Transverse colon (tissue), 4 donors: ENCODE results near the gene TERB1.

Source experiments
- CTCF ChIP-seq, 5 experiments: fragments of 200-600 bp in 3 of 5; fragments of 450-650 bp in 2 of 5; sonication (generic) in 3 of 5; IDR thresholded peaks; 1 replicate in 2 of 5; 2 replicates in 3 of 5; pipeline ENCODE4 v1.5.1; 2016 to 2017; ENCODE audit warnings: antibody characterized with exemption in 5 of 5, inconsistent platforms in 3 of 5, mild to moderate bottlenecking in 2 of 5, moderate library complexity in 1 of 5
- EP300 ChIP-seq: sonication (generic); formaldehyde crosslinking; IDR thresholded peaks from one replicate; pipeline ENCODE4 v1.6.1; 2017; ENCODE audit warnings: antibody characterized with exemption, low read depth
- POLR2A ChIP-seq: fragments of 450-650 bp; IDR thresholded peaks from one replicate; pipeline ENCODE4 v1.6.1; 2016; ENCODE audit warnings: antibody characterized with exemption, mild to moderate bottlenecking, moderate library complexity
- POLR2AphosphoS5 ChIP-seq, 3 donors: sonication (generic); formaldehyde crosslinking; IDR thresholded peaks; one replicate each; pipeline ENCODE4 v1.6.1; 2016; ENCODE audit warnings: antibody characterized with exemption in 3 of 3

GRCh38 chr16:66717112-66717675 lies 84.2 kb downstream of the TERB1 start:
- TF ChIP-seq POLR2AphosphoS5 (IDR thresholded peaks at IDR 0.05) (peak in 1 of 3 donors; percentile 46), CTCF (IDR thresholded peaks at IDR 0.05) (peak; percentile 30 to 67 (median 58)), POLR2A (no peak), EP300 (no peak)
